LNCAP (cell line): ENCODE results near the gene C10orf90.

Source experiments
- TF ChIP-seq, protein P1 (sequence below): fragments of 450-650 bp; IDR thresholded peaks from 2 replicates; pipeline ENCODE4 v1.5.1; 2017; ENCODE audit warnings: mild to moderate bottlenecking

C10orf90 gene

DNA sequence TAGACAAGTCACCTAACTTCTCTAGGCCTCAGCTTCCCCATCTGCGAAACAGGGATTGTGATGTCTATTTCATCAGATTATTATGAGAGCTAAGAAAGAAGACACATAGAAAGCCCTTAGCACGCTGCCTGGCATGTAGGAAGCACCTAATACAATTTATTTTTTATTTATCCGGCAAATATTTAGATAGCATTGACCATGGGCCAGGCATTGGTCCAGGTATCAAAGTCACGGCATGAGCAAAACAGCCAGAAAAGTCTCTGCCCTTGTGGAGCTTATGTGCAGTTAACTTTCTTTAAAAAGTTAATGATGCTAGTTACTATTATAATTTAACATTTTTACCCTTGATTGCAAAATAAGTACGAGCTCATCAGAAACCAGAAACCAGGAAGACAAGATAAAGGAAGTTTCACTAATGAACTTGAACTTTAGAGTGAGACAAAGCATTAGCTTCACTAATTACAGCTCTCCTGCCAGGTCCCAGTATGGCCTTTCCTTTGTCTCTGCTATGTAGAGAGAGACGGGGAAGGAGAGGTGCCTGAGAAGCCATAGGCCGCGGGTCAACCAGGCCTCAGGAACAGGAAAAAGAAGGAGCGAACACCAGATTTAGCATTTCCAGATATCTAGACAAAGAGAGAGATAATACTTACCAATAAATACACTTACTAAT lies 142.7 kb downstream of the C10orf90 start:
- TF ChIP-seq, protein P1, sequence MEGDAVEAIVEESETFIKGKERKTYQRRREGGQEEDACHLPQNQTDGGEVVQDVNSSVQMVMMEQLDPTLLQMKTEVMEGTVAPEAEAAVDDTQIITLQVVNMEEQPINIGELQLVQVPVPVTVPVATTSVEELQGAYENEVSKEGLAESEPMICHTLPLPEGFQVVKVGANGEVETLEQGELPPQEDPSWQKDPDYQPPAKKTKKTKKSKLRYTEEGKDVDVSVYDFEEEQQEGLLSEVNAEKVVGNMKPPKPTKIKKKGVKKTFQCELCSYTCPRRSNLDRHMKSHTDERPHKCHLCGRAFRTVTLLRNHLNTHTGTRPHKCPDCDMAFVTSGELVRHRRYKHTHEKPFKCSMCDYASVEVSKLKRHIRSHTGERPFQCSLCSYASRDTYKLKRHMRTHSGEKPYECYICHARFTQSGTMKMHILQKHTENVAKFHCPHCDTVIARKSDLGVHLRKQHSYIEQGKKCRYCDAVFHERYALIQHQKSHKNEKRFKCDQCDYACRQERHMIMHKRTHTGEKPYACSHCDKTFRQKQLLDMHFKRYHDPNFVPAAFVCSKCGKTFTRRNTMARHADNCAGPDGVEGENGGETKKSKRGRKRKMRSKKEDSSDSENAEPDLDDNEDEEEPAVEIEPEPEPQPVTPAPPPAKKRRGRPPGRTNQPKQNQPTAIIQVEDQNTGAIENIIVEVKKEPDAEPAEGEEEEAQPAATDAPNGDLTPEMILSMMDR = no peak

DNA sequence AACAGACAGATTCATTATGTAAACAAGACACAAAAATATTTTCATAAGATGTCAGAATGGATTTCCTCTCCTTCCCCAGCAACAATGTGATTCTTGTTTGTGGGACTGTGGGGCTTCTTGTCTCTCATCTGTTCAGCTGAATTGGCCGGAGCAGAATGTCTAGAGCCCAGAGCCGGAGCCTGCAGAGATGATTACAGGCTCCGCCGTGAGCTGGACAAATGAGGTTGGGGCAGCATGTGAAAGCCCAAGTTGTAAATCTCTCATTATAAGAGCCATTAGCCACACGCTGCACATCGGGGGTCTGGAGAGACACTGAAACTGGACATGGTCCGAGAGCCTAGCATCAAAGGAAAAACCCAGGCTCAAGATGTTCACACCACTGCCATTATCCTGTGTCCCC lies 145.2 kb downstream of the C10orf90 start:
- TF ChIP-seq, protein P1 = no peak

DNA sequence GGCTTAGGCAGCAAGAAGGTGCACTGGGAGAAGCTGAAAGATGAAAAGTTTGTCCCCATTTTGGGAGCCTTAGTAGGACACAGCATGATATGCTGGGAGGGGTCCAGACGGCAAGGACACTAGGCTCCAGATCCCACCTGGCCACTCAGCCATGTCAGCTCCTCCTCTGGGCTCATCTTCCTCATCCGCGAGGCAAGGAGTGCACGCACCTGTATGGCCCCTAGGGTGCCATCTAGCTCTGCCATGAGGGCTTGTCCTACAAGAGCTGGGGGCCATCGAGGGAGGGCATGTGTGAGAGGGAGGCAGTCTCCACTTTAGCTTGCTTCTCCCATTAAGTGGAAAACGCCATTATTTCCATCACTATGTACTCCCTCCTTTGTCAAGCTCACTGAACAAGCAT lies 146.0 kb downstream of the C10orf90 start:
- TF ChIP-seq, protein P1 = no peak

DNA sequence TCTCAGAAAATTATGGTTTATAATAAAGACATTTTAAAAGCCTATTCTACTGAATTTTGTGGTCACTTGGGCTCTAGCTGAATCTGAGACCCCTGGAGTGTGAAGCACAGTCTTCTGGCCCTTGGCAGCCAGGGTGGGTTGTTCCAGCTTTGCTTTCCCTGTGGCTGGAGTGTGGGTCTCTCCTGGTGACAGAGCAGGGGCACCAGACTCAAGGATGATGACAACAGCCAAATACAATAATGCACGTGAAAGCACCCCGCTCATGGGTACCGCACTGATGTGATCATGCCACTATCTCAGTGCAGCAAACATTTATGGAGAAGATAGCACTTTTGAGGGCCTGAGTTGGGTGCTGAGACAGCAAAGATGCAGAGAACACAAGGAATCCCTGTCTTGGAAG lies 147.4 kb downstream of the C10orf90 start:
- TF ChIP-seq, protein P1 = no peak

DNA sequence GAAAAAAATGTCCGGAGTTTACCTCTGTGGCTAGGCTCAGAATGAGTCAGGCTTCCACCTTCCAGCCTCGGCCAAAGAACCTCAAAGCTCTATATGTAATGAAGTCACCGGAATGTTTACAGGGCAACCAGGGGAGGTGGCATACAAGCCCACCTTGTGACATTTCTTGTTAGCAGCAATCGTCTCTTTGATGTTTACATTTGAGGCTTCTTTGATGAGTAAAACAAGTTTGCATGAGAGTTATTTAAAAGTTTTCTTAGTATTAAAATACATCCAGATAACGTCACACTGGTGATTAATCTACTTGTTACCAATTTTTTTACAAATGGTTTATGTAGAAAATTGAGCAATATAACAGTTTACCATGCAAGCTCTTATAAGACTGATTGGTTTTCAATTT lies 149.1 kb downstream of the C10orf90 start:
- TF ChIP-seq, protein P1 = no peak

DNA sequence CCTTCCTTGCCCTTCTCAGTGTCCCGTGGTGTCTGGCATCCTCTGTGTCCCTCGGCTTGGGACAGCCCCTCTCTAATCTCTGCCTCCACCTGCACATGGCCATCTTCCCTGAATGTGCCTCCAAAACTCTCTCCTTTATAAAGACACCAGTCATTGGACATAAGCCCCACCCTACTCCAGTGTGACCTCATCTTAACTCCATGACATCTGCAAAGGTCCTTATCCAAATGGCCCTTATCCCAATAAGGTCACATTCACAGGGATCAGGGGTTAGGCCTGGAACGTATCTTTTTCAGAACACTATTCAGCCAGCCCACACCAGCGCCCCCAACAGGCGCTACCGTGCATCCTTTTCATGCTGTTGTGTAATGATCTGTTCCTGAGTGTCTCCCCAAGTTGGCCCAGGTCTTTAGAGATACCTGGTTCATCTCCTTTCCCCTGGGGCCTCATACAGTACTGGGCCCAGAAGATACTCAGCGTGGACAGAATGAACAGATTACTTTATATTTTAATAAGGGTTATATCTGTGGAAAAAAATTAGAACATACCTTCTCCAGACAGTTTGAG lies 149.7 kb downstream of the C10orf90 start:
- TF ChIP-seq, protein P1 = no peak; the same call in 1 of the 2 replicates

DNA sequence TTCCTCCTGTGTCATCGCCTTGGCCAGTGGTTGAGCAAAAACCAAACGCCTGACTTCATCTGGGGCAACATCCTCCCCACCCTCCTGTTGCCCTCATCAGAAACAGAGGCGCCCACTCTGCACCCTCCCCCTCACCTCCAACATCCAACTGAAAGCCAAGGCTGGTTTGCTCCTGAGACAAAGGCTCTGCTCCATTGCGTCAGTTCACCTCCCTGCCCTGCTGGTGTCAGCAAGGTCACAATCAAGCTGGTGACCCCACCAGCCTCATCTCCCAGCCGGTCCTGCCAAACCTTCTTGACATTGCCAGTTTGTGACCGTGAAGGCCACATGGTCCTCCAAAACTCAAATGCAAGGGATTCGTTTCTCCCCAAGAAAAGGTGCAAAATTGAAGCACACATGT lies 150.5 kb downstream of the C10orf90 start:
- TF ChIP-seq, protein P1 = no peak
